Subcutaneous adipose tissue (tissue), 4 donors: Measurements from ENCODE around the gene TLX2. TPM values are rescaled to one million over a fixed set of nuclear protein-coding genes. Genes with fewer than 3 reads are reported as not detected.

Experiments used
- CTCF ChIP-seq: fragments of 450-650 bp; IDR thresholded peaks from one replicate; pipeline ENCODE4 v1.5.1; 2016; ENCODE audit warnings: low read depth, mild to moderate bottlenecking, control low read depth, antibody characterized with exemption, moderate library complexity
- total RNA-seq, 4 donors: library from RNA; depleted of rRNA; stranded (reverse); fragments of >200 nt; gene quantifications; one replicate each; pipeline ENCODE4 v1.1.0, GENCODE V29; 2016

TLX2 gene
- total RNA-seq, 4 donors from 2014 or later = not detected

- TF ChIP-seq CTCF = no peak
These were observed 2.9 kb upstream of the TLX2 start for GRCh38 chr2:74511104-74511989.

- no peak for TF ChIP-seq CTCF
These were observed 1.3 kb upstream of the TLX2 start for GRCh38 chr2:74512744-74513604.

GRCh38 chr2:74513605-74514367 lies 464 bp upstream of the TLX2 start:
- no peak for TF ChIP-seq CTCF

GRCh38 chr2:74515271-74515980 lies 1.2 kb downstream of the TLX2 start:
- no peak for TF ChIP-seq CTCF

- no peak for TF ChIP-seq CTCF
These were observed 1.9 kb downstream of the TLX2 start for GRCh38 chr2:74515981-74516633.

GRCh38 chr2:74516650-74517049 lies 2.4 kb downstream of the TLX2 start:
- no peak for TF ChIP-seq CTCF
